ENCODE measurements around the gene MYH10.
A peak's percentile ranks its signal among the peaks of the same experiment; 100 is the strongest.

The MYH10 gene

DNA sequence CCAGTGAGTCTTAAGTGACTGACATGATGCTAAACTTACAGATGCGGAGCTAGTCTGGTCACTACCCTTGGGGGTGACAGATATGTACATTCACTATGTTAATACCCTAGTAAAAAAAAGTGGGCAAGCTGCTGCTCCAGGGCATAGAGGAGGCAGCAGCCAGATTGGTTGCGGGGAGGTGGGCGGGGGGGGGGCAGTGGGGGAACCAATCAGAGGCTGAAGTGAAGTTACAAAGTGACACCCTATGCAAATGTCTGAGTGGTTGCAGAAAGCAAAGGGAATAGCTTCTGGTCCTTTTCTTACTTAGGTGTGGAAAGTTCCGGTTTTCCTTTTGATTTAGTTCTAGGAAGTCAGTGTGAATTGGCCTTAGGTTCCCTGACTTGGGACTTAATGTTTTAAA is 182.7 kb downstream of the MYH10 start:
- H3K4me3 Mint-ChIP-seq = no peak overlapping the region
- H3K27ac Mint-ChIP-seq = no peak overlapping the region
- H3K36me3 Mint-ChIP-seq (ENCODE audit: low read depth) = peaks cover 43% of the 10 kb centered on the region
- no peaks in the 10 kb centered on the region for H3K27me3 Mint-ChIP-seq (ENCODE audit: low read depth)
- H3K9me3 Mint-ChIP-seq = no peaks in the 10 kb centered on the region
- peaks cover 14% of the 10 kb centered on the region for H3K4me1 Mint-ChIP-seq (ENCODE audit: low read depth)

- H3K9me3 Mint-ChIP-seq = no peaks in the 10 kb centered on the region
- H3K36me3 Mint-ChIP-seq (ENCODE audit: low read depth) = peaks cover 30% of the 10 kb centered on the region
- H3K27ac Mint-ChIP-seq = no peak overlapping the region
- peaks cover 27% of the 10 kb centered on the region for H3K4me1 Mint-ChIP-seq (ENCODE audit: low read depth)
- no peaks in the 10 kb centered on the region for H3K27me3 Mint-ChIP-seq (ENCODE audit: low read depth)
- no peak overlapping the region for H3K4me3 Mint-ChIP-seq
Observed at GRCh38 chr17:8445536-8445935, 185.0 kb downstream of the MYH10 start.

DNA sequence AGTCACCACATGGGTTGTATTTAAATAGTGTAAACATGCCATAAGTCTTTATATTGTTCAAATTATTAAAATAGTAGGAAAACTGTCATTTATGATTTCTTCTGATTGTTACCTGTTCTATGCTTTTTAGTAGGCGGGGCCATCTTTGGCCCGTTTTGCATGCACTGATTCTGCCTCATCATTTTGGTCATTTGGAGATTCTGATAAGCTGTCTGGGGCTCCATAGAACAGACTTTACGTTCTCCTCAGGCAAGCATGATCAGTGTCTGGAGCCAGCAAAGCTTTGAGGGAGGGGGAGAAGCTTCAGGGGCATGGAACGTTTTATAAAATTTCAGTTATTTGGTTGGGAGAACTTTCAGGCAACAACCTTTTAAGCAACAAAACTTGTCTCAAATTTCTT is 186.0 kb downstream of the MYH10 start:
- Mint-ChIP-seq H3K9me3 (no peaks in the 10 kb centered on the region), H3K27me3 (ENCODE audit: low read depth) (no peaks in the 10 kb centered on the region), H3K36me3 (ENCODE audit: low read depth) (peaks cover 29% of the 10 kb centered on the region), H3K27ac (no peak overlapping the region), H3K4me1 (ENCODE audit: low read depth) (peaks cover 31% of the 10 kb centered on the region), H3K4me3 (no peak overlapping the region)

GRCh38 chr17:8443756-8444155 is 186.8 kb downstream of the MYH10 start:
- peaks cover 26% of the 10 kb centered on the region for H3K36me3 Mint-ChIP-seq (ENCODE audit: low read depth)
- H3K9me3 Mint-ChIP-seq = no peaks in the 10 kb centered on the region
- H3K4me1 Mint-ChIP-seq (ENCODE audit: low read depth) = peaks cover 31% of the 10 kb centered on the region
- H3K27ac Mint-ChIP-seq = no peak overlapping the region
- no peaks in the 10 kb centered on the region for H3K27me3 Mint-ChIP-seq (ENCODE audit: low read depth)
- H3K4me3 Mint-ChIP-seq = no peak overlapping the region

- Mint-ChIP-seq H3K36me3 (ENCODE audit: low read depth) (peaks cover 21% of the 10 kb centered on the region), H3K27ac (no peak overlapping the region), H3K9me3 (no peaks in the 10 kb centered on the region), H3K27me3 (ENCODE audit: low read depth) (no peaks in the 10 kb centered on the region), H3K4me3 (no peak overlapping the region), H3K4me1 (ENCODE audit: low read depth) (peaks cover 37% of the 10 kb centered on the region)
Observed at GRCh38 chr17:8442310-8442709, 188.2 kb downstream of the MYH10 start.

DNA sequence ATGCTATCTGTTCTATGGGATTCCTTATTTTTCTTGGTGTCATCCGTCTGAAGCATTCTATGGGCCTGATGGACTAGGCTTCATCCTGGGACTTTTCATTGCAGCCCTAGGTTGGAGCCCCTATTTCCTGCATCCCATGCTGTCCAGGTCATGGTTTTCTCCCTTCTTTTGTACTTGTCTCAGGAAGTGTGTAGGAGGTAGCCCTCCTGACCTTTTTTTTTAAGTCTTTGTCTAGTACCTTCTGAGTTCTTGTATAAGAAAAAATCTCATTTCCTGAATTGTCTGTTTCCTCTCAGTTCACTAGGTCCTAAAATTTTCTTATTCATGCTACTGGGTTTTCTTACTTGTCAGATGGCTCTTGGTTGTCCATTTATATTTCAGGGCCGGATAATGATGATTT is 188.8 kb downstream of the MYH10 start:
- Mint-ChIP-seq H3K4me3 (no peak overlapping the region), H3K36me3 (ENCODE audit: low read depth) (peaks cover 17% of the 10 kb centered on the region)

GRCh38 chr17:8439681-8440080 is 190.8 kb downstream of the MYH10 start:
- H3K27ac Mint-ChIP-seq = no peak overlapping the region

More for the DNA sequence above, 188.8 kb downstream of the MYH10 start:
- Mint-ChIP-seq H3K9me3 (no peaks in the 10 kb centered on the region), H3K27me3 (ENCODE audit: low read depth) (no peaks in the 10 kb centered on the region), H3K27ac (no peak overlapping the region), H3K4me1 (ENCODE audit: low read depth) (peaks cover 40% of the 10 kb centered on the region)

DNA sequence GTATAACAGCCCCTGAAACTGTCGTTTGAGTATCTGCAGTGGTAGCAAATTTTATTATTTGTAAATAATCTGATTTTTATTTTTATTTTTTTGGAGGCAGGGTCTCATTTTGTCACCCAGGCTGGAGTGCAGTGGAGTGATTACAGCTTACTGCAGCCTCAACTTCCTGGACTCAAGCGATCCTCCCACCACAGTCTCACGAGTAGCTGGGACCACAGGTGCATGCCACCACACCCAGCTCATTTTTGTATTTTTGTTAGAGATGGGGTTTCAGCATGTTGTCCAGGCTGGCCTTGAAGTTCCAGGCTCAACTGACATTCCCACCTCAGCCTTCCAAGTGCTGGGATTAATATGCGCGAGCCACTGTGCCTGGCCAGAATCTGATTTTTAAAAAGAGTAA is 192.1 kb downstream of the MYH10 start:
- H3K4me1 Mint-ChIP-seq (ENCODE audit: low read depth) = peaks cover 41% of the 10 kb centered on the region
- no peak overlapping the region for H3K4me3 Mint-ChIP-seq
- H3K27me3 Mint-ChIP-seq (ENCODE audit: low read depth) = no peaks in the 10 kb centered on the region
- H3K9me3 Mint-ChIP-seq = no peaks in the 10 kb centered on the region
- H3K36me3 Mint-ChIP-seq (ENCODE audit: low read depth) = peaks cover 7% of the 10 kb centered on the region
- no peak overlapping the region for H3K27ac Mint-ChIP-seq

More at GRCh38 chr17:8439681-8440080, 190.8 kb downstream of the MYH10 start:
- Mint-ChIP-seq H3K9me3 (no peaks in the 10 kb centered on the region), H3K27me3 (ENCODE audit: low read depth) (no peaks in the 10 kb centered on the region), H3K4me1 (ENCODE audit: low read depth) (peaks cover 47% of the 10 kb centered on the region), H3K36me3 (ENCODE audit: low read depth) (peaks cover 13% of the 10 kb centered on the region), H3K4me3 (no peak overlapping the region)

DNA sequence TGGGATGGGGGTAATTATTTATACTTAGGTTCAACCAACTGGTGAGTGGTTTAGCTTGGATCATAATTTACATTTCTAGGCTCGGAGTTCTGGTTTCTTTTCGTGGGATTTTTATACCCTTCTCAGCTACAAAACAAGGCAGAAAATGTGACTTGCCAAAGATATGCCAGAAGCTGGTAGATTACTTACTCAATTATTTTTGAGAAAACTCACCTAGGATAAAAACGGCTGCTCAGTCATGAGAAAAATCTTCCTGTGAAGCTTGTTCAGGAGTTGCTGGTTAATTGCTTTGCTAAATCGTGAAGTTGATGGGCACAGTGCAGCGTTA is 193.7 kb downstream of the MYH10 start:
- peaks cover 7% of the 10 kb centered on the region for H3K36me3 Mint-ChIP-seq (ENCODE audit: low read depth)
- H3K4me1 Mint-ChIP-seq (ENCODE audit: low read depth) = peaks cover 40% of the 10 kb centered on the region
- H3K27ac Mint-ChIP-seq = peak overlapping the region; percentile 93
- H3K27me3 Mint-ChIP-seq (ENCODE audit: low read depth) = no peaks in the 10 kb centered on the region
- no peaks in the 10 kb centered on the region for H3K9me3 Mint-ChIP-seq
- peak overlapping the region; percentile 95 for H3K4me3 Mint-ChIP-seq

DNA sequence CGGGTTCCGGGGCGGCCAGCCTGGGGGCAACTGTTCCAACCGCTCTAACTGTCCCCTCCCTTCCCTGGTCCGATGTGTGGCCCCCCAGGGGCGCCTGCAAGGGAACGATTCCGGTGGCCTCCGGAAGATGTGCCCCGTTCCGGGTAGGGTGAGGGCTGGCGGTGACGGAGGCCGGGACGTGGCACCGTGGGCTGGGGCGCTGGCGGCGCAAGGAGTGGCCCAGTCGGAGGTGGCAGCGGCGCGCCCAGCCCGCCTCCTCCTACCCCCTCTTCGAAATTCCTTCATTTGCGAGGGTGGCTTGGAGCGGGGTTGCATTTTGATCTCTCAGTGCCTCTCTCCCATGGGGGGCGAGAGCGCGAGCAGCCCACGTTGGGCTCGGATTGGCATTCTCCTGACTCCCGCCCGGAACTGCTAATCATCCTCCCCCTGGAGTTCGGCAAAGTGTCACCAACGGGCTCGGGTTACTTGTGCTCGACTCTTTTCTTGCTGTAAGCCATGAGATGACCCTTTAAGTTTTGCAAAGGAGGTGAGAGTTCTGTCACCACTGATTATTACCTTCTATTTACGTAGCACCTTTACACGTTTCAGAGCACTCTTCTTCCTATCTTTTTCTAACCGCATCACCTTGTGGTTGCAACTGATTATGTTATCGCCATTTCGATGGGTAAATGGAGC is 194.2 kb downstream of the MYH10 start:
- Mint-ChIP-seq H3K27ac (peak overlapping the region; percentile 93), H3K9me3 (no peaks in the 10 kb centered on the region), H3K4me1 (ENCODE audit: low read depth) (peaks cover 35% of the 10 kb centered on the region), H3K4me3 (peak overlapping the region; percentile 95), H3K27me3 (ENCODE audit: low read depth) (no peaks in the 10 kb centered on the region), H3K36me3 (ENCODE audit: low read depth) (peaks cover 7% of the 10 kb centered on the region)

DNA sequence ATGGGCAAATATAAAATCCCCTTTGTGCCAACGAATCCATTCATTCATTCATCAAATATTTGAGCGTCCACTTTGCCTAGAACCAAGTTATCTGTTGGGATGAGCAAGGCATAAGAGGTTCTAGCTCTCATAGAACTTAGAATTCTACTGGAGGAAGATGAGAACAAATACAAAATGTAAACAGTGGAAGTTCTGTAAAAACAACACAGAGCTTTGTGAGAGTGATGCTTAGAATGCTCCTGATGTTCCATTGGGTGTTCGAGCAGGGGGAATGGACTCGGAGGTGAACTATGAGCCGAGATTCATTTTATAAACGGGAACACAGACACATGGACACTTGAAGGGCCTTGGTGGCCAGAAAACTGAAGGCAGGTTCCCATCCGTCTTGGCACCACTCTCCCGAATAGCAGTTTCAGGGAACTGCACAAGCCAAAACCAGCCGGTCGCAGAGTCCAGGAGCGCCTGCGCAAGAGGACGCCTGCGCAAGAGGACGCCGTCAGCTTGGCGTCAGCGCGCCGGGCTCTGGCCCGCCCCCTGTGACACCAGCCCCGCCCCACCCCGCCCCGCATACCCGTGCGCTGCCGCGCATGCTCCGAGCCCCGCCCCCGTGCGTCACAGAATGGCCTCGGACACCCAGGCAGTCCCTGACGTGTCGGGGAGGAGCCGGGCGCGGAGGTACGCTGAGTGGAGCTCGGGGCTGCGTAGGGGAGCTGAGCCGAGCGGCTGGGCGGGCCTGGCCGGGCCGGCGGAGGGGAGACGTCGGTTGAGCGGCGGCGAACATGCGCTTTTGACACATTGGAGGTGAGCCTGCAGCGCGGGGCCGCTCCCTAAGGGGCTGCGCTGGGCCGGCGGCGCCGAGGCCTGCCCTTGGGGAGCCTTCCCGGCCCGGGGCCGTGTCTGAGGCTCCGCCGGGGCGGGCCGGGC is 195.0 kb downstream of the MYH10 start, which contains the start of gene NDEL1:
NDEL1 (plus strand) TSS at position 640 of the 924 bp plus-strand sequence. CDS start 8,388 bp downstream, outside the sequence.
- peak within 1 kb of the TSS; percentile 96 for H3K27ac Mint-ChIP-seq
- peaks cover 30% of the 10 kb centered on the region for H3K4me1 Mint-ChIP-seq (ENCODE audit: low read depth)
- peaks cover 7% of the 10 kb centered on the region for H3K36me3 Mint-ChIP-seq (ENCODE audit: low read depth)
- no peaks in the 10 kb centered on the region for H3K27me3 Mint-ChIP-seq (ENCODE audit: low read depth)
- peak within 1 kb of the TSS; percentile 95 for H3K4me3 Mint-ChIP-seq
- H3K9me3 Mint-ChIP-seq = no peaks in the 10 kb centered on the region

DNA sequence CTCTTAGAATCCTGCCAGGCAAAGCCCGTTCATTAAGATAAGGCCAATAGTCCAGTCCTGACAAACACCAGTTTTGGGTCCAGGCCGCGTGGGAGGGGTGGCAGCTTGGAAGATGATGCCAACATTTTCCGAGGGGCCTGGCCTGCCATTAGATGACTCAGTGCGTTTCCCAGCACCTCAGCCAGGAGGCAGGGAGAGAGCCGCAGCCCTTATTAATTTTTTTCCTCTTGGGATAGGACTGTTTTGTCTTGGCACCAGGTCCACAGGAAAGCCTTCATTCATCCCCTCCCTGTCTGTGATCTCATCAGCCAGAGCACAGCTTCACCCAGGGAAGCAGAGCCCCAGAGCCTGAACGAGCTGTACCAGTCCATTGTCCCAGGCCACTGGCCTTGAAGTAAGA is 199.6 kb downstream of the MYH10 start:
- no peaks in the 10 kb centered on the region for H3K9me3 Mint-ChIP-seq
- H3K4me1 Mint-ChIP-seq (ENCODE audit: low read depth) = peaks cover 6% of the 10 kb centered on the region
- no peaks in the 10 kb centered on the region for H3K27me3 Mint-ChIP-seq (ENCODE audit: low read depth)
- no peaks in the 10 kb centered on the region for H3K36me3 Mint-ChIP-seq (ENCODE audit: low read depth)
- H3K4me3 Mint-ChIP-seq = no peak overlapping the region
- no peak overlapping the region for H3K27ac Mint-ChIP-seq

DNA sequence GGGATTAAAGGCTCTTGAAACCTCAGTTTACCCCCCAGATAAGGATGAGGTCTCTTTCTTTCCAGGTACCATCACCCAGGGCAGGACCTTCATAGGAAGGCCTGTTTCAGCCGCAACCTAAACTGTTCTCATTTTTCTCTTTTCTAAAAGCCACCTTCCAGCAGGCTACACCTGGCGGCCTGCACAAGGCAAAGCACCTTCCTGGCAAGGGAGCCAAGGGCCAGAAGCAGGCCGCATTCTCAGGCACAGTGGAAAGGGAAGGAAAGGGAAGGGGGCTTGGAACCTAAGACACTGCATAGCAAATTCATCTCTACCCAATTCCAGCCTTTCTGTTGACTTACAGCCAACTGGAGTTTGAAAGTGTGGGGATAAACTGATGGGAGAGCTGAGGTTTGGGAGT is 203.7 kb downstream of the MYH10 start:
- H3K27ac Mint-ChIP-seq = no peak overlapping the region
- no peak overlapping the region for H3K4me3 Mint-ChIP-seq
- no peaks in the 10 kb centered on the region for H3K4me1 Mint-ChIP-seq (ENCODE audit: low read depth)
- H3K36me3 Mint-ChIP-seq (ENCODE audit: low read depth) = no peaks in the 10 kb centered on the region
- H3K9me3 Mint-ChIP-seq = no peaks in the 10 kb centered on the region
- H3K27me3 Mint-ChIP-seq (ENCODE audit: low read depth) = peaks cover 13% of the 10 kb centered on the region

GRCh38 chr17:8426094-8426720 is 204.3 kb downstream of the MYH10 start:
- H3K4me3 Mint-ChIP-seq = no peak overlapping the region
- H3K27ac Mint-ChIP-seq = no peak overlapping the region
- peaks cover 13% of the 10 kb centered on the region for H3K27me3 Mint-ChIP-seq (ENCODE audit: low read depth)

More at GRCh38 chr17:8426094-8426720, 204.3 kb downstream of the MYH10 start:
- H3K4me1 Mint-ChIP-seq (ENCODE audit: low read depth) = no peaks in the 10 kb centered on the region
- H3K36me3 Mint-ChIP-seq (ENCODE audit: low read depth) = no peaks in the 10 kb centered on the region
- H3K9me3 Mint-ChIP-seq = no peaks in the 10 kb centered on the region
